Measurements from ENCODE around the gene BDKRB1.

DNA sequence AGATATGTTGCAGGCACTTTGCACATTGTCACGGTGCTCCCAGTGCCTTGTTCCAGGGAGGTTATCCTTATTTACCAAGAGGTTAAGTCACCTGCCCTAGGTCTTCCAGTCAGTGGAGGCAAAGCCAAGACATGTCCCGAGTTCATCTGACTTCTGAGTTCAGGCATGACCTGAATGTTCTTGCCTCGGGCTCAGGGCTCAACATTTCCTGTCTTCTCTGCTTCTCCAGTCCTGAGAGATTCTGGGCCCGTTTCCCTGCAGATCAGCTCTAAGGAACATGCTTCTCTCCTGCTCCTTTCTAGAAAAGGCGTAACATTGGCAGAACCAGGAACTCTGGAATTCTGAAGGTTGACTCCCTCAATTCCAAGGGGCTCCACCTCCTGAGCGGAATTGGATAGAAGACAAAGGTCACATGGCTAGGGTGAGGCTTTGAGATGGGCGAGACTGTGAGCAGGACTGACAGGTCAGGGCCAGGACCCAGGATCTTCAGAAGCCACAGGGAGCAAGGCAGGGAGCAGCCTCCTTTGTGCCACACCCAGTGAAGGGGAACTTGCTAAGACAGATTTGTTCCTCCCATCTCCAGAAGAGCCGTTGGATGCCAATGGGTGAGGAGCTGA, 31.4 kb upstream of the BDKRB1 start:
- TF ChIP-seq, protein P1, sequence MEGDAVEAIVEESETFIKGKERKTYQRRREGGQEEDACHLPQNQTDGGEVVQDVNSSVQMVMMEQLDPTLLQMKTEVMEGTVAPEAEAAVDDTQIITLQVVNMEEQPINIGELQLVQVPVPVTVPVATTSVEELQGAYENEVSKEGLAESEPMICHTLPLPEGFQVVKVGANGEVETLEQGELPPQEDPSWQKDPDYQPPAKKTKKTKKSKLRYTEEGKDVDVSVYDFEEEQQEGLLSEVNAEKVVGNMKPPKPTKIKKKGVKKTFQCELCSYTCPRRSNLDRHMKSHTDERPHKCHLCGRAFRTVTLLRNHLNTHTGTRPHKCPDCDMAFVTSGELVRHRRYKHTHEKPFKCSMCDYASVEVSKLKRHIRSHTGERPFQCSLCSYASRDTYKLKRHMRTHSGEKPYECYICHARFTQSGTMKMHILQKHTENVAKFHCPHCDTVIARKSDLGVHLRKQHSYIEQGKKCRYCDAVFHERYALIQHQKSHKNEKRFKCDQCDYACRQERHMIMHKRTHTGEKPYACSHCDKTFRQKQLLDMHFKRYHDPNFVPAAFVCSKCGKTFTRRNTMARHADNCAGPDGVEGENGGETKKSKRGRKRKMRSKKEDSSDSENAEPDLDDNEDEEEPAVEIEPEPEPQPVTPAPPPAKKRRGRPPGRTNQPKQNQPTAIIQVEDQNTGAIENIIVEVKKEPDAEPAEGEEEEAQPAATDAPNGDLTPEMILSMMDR (IDR thresholded peaks at IDR 0.05; ENCODE audit: low read depth, low read length, poor library complexity, severe bottlenecking) = no peak
- no peak for TF ChIP-seq EZH2phosphoT487 (IDR thresholded peaks at IDR 0.05; ENCODE audit: borderline replicate concordance, low read length)

Data from DOHH2 (cell line).